GM12865 (cell line): ENCODE measurements around the gene TPCN1.

Experiments
- DNase-seq: peaks from one replicate; pipeline ENCODE4 v3.0.0; 2010; ENCODE audit warnings: low read depth
- H3K4me3 ChIP-seq: 2 replicates; pipeline ENCODE4 v1.5.1; 2011; ENCODE audit warnings: mild to moderate bottlenecking, low read depth, low read length, control low read depth
- CTCF ChIP-seq: IDR thresholded peaks from 2 replicates; pipeline ENCODE4 v1.5.1; 2011; ENCODE audit warnings: low read length, control low read depth, low read depth, inconsistent platforms; ENCODE audit not compliant: insufficient read depth; ENCODE audit errors: missing control alignments

TPCN1 gene

GRCh38 chr12:113237748-113238147 lies 16.5 kb downstream of the TPCN1 start:
- TF ChIP-seq CTCF, result no peak
- DNase-seq, result no peak
- H3K4me3 ChIP-seq, result no peak overlapping the region

GRCh38 chr12:113238309-113238708 lies 17.0 kb downstream of the TPCN1 start:
- no peak for DNase-seq
- H3K4me3 ChIP-seq, result no peak overlapping the region
- no peak for TF ChIP-seq CTCF

- TF ChIP-seq CTCF, result no peak
- no peak overlapping the region for H3K4me3 ChIP-seq
- no peak for DNase-seq
These were observed 18.1 kb downstream of the TPCN1 start for GRCh38 chr12:113239288-113239771.

- H3K4me3 ChIP-seq, result no peak overlapping the region
- TF ChIP-seq CTCF, result no peak
- DNase-seq, result no peak
These were observed 18.6 kb downstream of the TPCN1 start for GRCh38 chr12:113239811-113240331.

- no peak for TF ChIP-seq CTCF
- H3K4me3 ChIP-seq, result no peak overlapping the region
- peak; percentile 28 for DNase-seq
These were observed 19.1 kb downstream of the TPCN1 start for GRCh38 chr12:113240395-113240794.

GRCh38 chr12:113241191-113242025 lies 20.1 kb downstream of the TPCN1 start:
- no peak for TF ChIP-seq CTCF
- H3K4me3 ChIP-seq, result no peak overlapping the region
- no peak for DNase-seq

- no peak overlapping the region for H3K4me3 ChIP-seq
- DNase-seq, result no peak
- TF ChIP-seq CTCF, result no peak
These were observed 20.8 kb downstream of the TPCN1 start for GRCh38 chr12:113242026-113242418.
